GM12872 (cell line): Measurements from ENCODE around the gene SPATS2L.

Experiments
- TF ChIP-seq, protein P1 (sequence below): IDR thresholded peaks from 3 replicates; pipeline ENCODE4 v1.5.1; 2011; ENCODE audit warnings: low read depth, mild to moderate bottlenecking, low read length, moderate library complexity; ENCODE audit not compliant: insufficient read depth

Gene SPATS2L

GRCh38 chr2:200484934-200485333 is 178.4 kb downstream of the SPATS2L start:
- TF ChIP-seq, protein P1, sequence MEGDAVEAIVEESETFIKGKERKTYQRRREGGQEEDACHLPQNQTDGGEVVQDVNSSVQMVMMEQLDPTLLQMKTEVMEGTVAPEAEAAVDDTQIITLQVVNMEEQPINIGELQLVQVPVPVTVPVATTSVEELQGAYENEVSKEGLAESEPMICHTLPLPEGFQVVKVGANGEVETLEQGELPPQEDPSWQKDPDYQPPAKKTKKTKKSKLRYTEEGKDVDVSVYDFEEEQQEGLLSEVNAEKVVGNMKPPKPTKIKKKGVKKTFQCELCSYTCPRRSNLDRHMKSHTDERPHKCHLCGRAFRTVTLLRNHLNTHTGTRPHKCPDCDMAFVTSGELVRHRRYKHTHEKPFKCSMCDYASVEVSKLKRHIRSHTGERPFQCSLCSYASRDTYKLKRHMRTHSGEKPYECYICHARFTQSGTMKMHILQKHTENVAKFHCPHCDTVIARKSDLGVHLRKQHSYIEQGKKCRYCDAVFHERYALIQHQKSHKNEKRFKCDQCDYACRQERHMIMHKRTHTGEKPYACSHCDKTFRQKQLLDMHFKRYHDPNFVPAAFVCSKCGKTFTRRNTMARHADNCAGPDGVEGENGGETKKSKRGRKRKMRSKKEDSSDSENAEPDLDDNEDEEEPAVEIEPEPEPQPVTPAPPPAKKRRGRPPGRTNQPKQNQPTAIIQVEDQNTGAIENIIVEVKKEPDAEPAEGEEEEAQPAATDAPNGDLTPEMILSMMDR, result no peak

DNA sequence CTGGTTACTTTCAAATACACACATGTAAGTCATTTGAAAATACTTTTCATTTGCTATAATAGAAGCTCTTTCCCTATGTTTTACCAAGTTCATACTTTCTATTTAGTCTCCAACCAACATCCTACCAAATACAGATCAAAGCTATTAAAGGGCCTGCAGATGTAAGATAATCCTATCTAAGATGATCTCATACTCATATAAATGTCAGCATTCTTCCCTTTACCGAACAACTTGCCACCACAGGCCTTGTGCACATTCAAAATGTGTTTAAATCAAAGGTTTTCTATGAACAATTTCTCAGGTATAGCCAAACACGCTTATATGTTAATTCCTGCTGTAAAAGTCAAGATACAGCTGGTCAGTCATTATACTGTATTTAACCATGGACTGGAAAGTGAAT is 180.0 kb downstream of the SPATS2L start:
- TF ChIP-seq, protein P1, result no peak

GRCh38 chr2:200488169-200488568 is 181.7 kb downstream of the SPATS2L start:
- TF ChIP-seq, protein P1, result no peak

GRCh38 chr2:200490001-200490400 is 183.5 kb downstream of the SPATS2L start:
- TF ChIP-seq, protein P1, result no peak

GRCh38 chr2:200492656-200493055 is 186.2 kb downstream of the SPATS2L start:
- TF ChIP-seq, protein P1, result no peak

DNA sequence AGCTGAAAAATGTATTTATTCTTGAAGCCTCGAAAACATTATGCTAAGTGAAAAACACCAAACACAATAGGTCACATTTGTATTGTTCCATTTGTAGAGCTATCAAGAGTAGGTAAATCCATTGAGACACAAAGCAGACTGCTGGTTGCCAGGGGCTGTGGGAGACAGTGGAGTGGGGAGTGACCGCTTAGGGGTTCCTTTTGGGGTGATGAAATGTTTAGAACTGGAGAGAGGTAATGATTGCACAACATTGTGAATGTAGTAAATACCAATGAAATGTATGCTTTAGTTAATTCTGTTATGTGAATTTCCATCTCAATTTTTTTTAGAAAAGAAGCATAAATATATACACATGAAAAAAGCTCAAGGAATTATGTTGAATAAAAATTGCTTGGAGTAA is 187.6 kb downstream of the SPATS2L start:
- TF ChIP-seq, protein P1, result no peak

DNA sequence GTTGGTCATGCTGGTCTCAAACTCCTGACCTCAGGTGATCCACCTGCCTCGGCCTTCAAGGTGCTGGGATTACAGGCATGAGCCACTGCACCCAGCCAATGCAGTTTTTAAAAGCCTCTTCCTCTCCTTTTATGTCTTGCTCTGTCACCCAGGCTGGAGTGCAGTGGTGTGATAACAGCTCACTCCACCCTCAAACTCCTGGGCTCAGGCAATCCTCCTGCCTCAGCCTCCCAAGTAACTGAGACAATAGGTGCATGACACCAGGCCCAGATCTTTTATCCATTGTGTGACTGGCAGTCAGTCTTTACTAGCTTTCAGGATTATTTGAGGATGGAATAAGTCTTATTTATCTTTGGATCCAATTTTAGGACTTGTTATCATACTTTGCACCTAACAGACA is 190.2 kb downstream of the SPATS2L start:
- TF ChIP-seq, protein P1, result no peak
